ENCODE data around the gene VPS13C.

VPS13C gene

GRCh38 chr15:62104846-62105245, 44.6 kb upstream of the VPS13C start:
- in situ Hi-C loops (cut with MboI; ENCODE audit: low sequenced_read_pairs, unreplicated experiment): no loop called here
- TF ChIP-seq CTCF (IDR thresholded peaks at IDR 0.05; ENCODE audit: borderline replicate concordance, control extremely low read depth, extremely low read depth, insufficient read depth, missing control alignments): no peak
- no peak for DNase-seq (ENCODE audit: low spot score)

GRCh38 chr15:62104401-62104800, 44.2 kb upstream of the VPS13C start:
- in situ Hi-C loops (cut with MboI; ENCODE audit: low sequenced_read_pairs, unreplicated experiment): no loop called here
- no peak for TF ChIP-seq CTCF (IDR thresholded peaks at IDR 0.05; ENCODE audit: borderline replicate concordance, control extremely low read depth, extremely low read depth, insufficient read depth, missing control alignments)
- DNase-seq (ENCODE audit: low spot score): no peak

GRCh38 chr15:62103431-62103830, 43.2 kb upstream of the VPS13C start:
- no peak for DNase-seq (ENCODE audit: low spot score)
- TF ChIP-seq CTCF (IDR thresholded peaks at IDR 0.05; ENCODE audit: borderline replicate concordance, control extremely low read depth, extremely low read depth, insufficient read depth, missing control alignments): no peak
- in situ Hi-C loops (cut with MboI; ENCODE audit: low sequenced_read_pairs, unreplicated experiment): no loop called here

GRCh38 chr15:62099094-62099601, 38.9 kb upstream of the VPS13C start:
- no peak for DNase-seq (ENCODE audit: low spot score)
- no peak for TF ChIP-seq CTCF (IDR thresholded peaks at IDR 0.05; ENCODE audit: borderline replicate concordance, control extremely low read depth, extremely low read depth, insufficient read depth, missing control alignments)
- in situ Hi-C loops (cut with MboI; ENCODE audit: low sequenced_read_pairs, unreplicated experiment): no loop called here

GRCh38 chr15:62094388-62094787, 34.1 kb upstream of the VPS13C start:
- TF ChIP-seq CTCF (IDR thresholded peaks at IDR 0.05; ENCODE audit: borderline replicate concordance, control extremely low read depth, extremely low read depth, insufficient read depth, missing control alignments): no peak
- no peak for DNase-seq (ENCODE audit: low spot score)
- in situ Hi-C loops (cut with MboI; ENCODE audit: low sequenced_read_pairs, unreplicated experiment): no loop called here

GRCh38 chr15:62093809-62094208, 33.6 kb upstream of the VPS13C start:
- no peak for DNase-seq (ENCODE audit: low spot score)
- in situ Hi-C loops (cut with MboI; ENCODE audit: low sequenced_read_pairs, unreplicated experiment): no loop called here
- no peak for TF ChIP-seq CTCF (IDR thresholded peaks at IDR 0.05; ENCODE audit: borderline replicate concordance, control extremely low read depth, extremely low read depth, insufficient read depth, missing control alignments)

- no peak for TF ChIP-seq CTCF (IDR thresholded peaks at IDR 0.05; ENCODE audit: borderline replicate concordance, control extremely low read depth, extremely low read depth, insufficient read depth, missing control alignments)
- DNase-seq (ENCODE audit: low spot score): no peak
- in situ Hi-C loops (cut with MboI; ENCODE audit: low sequenced_read_pairs, unreplicated experiment): no loop called here
These were observed 30.7 kb upstream of the VPS13C start for GRCh38 chr15:62090988-62091387.
